ENCODE data around the gene EVPL.

Gene EVPL

DNA sequence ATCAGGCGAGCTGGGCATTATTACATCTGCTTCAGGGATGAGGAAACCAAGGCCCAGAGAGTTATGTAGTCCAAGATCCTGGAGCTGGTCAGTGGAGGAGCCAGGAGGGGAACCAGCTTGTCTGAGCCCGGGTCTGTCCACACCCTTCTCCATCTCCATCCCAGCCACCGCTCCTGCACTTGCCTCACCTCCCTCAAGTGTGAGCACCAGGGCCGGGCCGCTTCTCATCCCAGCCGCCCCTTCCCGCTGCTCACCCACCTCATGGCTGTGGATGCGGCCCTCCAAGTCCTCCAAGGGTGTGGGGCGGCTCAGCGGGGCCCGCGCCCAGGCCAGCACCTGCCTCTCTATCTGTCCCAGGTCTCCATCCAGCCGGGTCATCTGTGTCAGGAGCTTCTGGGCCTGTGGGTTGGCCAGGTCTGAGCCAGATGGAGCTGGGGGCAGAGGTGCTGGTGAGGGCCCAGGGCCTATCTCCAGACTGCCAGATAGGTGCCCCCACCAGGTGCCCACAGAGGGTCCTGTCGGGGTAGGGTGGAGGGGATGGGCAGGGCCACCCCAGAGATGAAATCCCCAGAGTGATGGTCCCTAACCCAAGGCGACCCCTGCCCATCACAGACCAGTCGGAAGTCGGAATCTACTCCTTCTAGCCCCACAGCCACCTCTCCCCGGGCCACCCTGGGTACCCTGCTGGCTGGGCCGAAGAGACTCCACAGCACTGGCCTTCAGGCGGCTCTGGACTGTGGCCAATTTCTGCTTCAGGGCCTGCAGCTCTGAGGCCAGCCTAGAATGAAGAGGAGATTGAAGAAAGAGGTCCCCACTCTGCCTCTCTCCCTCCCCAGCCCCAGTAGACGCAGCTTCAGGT, 9.4 kb downstream of the EVPL start:
- no peak for DNase-seq (ENCODE audit: low read depth)

DNA sequence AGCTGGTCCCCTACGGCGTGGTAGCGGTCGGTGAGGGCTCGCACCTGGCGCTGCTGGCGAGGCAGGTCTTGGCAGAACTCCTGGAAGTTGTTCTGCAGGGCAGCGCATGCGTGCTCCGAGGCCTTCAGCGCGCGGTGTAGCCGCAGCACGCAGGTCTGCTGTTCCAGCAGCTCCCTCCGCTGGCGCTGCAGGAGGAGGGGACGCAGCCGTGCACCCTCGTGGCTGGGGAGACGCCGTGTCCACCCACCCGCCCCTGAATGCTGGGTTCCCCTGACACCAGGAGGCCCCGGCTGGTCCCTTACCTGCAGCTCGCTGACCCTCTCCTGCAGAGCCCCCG, 12.2 kb downstream of the EVPL start:
- no peak for DNase-seq (ENCODE audit: low read depth)

DNA sequence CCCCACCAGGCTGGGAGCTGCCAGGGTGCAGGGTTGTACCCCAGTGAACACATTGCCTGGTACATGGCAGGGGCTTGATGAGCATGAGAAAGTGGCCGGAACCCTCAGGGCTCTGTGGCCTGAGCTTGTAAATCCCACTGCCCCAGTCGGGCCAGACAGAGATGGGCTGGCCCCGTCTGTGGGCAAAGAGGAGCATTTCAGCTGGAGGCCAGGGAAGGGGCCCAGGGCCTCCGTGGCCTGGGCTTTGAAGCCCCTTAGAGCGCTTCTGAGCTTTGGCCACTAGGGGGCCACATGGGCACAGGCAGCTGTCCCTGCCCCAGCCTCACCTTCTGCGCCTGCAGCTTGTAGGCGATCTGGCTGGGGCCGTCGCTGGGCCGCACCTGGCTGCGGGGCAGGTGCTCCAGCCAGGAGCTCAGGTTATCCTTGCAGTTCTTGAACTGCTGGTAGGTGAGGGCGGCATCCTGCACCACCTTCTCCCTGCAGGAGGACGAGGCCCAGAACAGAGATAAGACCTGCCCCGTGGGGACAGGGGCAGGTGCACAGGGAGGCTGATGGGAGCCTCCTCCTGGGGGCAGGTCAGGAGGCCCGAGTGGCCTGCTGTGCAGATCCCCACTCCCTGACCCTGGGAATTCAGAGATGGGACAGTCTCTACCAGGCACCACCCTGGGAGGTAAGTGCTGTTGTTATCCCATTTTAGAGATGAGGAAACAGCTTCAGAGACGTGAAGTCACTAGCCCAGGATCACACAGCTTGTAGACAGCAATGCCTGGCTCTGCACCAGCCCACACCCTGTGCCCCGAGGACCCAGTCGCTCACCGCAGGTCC, 12.8 kb downstream of the EVPL start:
- peak; percentile 67 for DNase-seq (ENCODE audit: low read depth)

DNA sequence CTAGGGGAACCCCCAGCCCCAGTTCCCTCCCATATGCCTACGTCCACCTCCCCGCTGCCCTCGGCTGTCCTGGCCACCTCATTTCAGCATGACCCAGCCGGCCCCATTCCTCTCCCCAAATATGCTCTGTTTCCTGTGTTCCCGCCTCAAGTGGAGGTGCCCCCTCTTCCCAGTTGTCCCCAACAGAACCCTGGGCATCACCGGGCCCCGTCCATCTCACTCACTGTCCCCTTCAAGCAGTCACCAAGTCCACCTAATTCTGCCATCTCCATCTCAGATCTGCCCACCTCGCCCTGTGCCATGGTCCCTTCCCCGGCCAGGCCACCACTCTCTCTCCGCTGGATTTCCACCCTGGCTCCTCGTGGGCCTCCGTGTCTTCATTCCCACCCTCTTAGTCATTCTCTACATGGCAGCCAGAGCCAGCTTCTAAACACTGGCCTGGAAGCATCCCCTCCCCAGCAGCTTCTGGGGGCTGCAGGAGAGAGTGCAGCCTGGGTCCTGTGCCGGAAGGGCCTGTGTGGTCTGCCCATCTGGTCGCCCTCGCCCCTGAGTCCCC, 13.7 kb downstream of the EVPL start:
- DNase-seq (ENCODE audit: low read depth) = no peak

DNA sequence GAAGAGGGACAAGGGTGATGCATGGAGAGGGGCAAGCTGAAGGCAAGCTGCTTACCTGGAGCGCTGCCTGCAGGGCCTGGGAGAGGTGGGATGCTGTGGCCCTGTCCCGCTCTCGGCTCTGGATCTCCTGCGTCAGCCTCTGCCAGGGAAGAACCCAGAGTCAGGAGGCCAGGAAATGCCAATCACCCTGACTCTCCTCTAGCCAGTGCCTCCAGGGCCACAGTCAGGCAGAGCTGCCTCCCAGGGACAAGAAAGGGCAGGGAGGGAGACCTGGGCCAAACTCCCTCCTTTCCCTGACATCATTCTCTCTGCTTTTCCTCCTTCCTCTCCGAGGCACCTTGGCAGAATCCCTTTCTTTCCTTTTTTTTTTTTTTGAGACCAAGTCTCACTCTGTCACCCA, 15.2 kb downstream of the EVPL start:
- no peak for DNase-seq (ENCODE audit: low read depth)

DNA sequence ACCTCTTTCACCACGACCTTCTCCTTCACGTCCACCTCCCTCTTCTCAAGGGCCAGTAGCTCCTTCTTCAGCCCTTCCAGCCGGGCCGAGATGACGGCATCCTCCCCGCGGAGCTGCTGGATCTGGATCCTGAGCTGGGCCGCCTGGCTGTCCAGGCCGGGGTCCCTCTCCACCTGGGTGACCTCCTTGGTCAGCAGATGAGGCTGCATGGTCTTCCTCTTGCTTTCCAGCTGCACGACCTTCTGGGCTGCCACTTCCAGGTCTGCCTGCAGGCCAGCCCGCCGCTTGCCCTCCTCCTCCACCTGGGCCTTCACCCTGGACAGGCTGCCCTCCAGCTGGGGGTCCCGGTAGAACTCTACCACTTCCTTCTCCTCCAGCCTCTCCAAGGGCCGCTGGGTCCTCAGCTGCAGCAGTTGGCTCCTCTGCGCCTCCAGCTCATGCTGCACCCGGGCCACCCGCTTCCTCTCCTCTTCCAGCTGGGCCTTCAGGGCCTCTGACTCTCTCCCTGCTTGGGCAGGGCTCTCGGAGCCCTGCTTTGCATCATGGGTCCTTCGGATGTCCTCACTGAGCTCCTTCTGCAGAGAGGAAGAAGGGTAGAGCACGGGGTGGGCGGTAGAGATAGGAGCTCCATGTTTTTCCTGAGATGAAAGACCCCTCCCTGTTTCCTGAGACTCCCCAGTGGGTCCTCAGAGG, 17.0 kb downstream of the EVPL start:
- DNase-seq (ENCODE audit: low read depth) = no peak

DNA sequence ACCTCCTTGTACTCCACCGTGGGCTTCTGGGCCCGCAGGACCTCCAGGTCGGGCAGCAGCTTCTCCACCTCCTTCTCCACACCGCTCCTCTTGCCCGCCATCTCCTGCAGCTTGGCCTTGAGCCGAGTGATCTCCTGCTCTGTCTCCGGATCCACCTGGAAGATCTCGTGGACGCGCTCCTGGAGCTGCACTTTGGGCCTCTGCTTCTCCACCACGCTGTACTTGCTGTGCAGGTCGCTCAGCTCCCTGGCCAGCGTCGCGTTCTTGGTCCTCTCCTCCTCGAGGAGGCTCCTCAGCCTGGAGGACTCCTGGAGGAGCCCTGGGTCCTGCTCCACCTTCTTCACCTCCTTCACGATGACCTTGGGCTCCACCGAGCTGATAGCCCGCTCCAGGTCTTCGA, 17.7 kb downstream of the EVPL start:
- DNase-seq (ENCODE audit: low read depth) = no peak

DNA sequence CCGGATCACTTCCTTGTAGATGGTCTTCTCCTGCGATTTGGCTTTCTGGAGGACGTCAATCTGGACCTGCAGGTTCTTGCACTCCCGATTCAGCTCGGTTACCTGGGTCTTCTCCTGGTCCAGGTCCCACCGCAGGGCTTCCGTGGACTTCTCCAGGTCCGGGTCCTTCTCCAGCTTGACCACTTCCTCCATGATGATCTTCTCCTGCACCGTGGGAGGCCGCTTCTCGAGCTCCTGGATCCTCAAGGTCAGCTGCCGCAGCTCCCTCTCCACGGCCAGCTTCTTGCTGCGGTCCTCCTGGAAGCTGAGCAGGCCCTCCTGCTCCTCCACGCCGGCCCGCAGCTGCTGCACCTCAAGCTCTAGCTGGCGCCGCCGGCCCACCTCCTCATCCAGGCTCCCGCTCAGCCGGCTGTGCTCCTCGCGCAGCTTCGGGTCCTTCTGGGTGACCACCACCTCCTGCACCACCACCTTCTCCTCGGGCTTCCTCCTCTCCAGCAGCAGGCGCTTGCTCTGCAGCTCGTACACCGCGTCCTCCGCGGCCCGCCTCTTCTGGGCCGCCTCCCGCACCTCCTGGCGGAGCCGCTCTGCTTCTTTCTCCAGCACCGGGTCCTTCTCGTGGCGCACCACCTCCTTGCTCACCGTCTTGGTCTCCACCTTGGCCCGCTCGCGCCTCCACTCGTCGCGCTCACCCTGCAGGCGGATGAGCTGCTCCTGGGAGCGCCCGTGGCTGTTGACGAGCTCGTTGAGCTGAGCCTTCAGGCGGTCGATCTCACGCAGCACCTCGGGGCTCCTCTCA, 18.3 kb downstream of the EVPL start:
- DNase-seq (ENCODE audit: low read depth) = no peak

DNA sequence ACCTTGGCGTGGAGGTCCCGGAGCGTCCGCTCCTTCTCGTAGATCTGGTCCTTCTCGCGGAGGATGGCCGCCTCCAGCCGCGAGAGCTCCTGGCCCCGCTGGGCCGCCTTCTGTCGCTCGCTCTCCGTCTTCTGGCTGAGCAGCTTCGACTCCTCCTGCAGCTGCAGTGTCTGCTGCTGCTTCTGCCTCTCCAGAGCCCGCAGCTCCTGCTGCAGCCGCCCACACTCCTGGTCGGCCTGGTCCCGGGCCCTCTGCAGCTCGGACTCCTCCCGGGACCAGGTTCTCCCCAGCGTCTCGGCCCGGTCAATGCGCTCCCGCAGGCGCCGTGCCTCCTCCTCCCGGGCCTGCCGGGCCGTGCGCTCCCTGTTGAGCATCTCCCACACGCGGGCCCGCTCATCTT, 18.9 kb downstream of the EVPL start:
- no peak for DNase-seq (ENCODE audit: low read depth)

DNA sequence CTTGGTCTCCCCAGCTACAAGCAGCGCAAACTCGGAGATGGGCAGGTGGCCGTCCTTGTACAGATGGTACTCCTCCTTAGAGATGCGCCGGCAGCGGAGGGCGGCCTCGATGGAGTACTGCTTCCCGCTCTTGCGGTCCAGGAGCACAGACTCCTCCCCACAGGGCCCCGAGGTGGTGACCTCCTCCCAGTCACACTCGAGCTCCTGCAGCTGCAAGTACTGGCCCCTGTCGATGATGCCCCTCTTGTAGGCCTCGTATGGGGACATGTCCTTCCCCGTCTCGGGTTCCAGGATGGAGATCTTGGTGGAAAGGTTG, 19.3 kb downstream of the EVPL start:
- no peak for DNase-seq (ENCODE audit: low read depth)

DNA sequence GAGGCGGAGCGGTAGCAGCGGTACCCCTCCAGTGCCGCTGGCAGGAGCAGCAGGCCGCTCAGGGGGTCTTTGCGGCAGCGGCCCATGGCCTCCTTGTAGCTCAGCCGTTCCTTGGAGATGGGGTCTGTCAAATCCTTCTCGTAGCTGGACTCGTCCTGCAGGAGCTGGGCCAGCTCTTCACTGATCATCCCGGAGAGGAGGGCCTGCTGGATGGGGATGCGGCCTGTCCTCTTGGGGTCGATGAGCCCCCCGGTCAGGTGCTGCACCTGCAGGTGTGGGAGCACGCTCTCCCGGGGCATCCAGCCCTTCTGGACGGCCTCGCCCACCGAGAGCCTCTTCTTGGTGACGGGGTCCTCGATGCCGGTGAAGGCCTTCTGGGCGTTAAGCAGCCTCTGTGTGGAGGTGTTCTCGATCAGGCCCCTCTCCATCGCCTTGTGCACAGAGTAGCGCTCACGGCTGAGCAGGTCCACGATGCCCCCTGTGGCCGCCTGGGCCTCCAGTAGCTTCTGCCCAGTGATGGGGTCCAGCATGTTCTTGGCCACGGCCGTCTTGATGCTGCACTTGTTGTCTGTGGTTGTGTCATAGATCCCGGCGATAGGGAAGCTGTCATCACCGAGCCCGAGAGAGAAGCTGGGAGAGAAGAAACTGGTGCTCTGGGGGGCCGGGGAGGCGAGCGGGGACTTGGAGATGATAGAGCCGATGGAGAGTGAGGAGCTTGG, 19.8 kb downstream of the EVPL start:
- DNase-seq (ENCODE audit: low read depth) = no peak

DNA sequence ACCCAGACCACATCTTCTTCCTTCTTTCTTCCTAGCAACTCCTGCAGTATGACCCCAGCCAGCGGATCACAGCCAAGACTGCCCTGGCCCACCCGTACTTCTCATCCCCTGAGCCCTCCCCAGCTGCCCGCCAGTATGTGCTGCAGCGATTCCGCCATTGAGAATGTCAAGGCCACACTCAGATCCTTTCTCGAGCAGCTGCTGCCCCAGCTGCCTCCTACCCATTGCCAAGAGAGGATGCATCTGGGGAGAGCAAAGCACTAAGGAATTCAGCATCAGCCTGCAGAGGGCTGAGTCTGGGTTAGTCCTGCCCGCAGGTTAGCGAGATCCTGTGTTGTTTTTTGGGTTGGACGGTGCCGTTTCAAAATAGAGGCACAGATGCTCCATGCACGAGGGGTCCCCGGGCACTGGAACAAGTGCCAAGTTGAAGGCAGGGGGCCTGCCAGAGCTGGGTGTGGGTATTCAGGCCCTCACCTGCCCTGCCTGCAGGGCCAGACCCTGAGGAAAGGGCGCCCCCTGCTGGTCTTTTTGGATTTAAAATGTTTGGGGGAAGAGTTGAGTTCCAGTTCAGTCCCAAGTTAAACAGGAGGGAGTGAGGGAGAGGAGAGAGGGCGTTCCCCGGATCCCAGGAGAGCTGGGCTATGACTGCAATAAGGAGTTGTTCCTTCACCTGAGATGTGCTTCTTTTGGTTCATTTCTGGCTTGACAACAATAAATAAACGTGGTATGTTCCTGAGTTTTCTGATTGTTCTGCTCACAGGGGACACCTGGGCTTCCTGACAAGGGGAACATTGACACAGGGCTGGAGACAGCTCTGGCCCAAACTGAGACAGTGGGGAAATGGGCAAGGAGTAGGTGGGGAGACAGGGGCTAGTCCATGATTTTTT, 21.6 kb downstream of the EVPL start:
- peak; percentile 68 for DNase-seq (ENCODE audit: low read depth)

DNA sequence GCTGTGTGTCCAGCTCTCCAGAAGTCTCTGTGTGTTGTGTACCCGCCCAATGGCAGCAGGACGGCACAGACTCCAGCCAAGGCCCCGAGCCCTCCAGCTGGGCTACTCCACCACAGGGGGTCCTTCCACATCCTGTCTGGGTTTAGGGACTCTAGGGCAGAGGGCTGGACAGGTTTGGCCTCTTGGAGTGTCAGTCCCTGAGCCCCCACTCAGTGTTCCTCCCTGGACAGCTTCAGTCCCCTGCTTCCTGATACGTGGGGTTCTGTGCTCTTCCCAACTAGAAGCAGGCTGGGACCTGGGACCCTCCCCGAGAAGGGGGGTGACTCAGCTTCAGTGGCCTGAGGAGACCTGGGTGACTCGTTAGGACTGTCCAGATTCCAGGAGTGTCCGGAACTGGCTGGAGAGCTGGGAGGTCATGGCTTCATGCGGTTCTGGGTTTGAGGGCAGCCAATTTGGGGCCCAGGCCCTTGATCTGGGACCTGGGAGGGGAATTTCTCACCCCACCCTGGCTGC, 22.3 kb downstream of the EVPL start:
- DNase-seq (ENCODE audit: low read depth) = no peak

DNA sequence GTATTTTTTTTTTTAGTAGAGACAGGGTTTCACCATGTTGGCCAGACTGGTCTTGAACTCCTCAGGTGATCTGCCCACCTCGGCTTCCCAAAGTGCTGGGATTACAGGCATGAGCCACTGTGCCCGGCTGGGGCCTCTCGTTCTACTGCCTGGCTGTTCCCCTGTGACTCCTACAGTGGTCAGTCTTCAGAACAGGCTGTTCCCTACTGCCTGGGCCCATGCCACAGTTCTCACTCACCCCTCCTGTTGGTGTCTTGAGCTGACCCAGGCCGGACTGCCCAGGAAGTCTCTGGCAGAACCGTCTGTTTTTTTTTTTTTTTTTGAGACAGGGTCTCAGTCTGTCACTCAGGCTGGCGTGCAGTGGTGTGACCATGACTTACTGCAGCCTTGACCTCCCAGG, 23.2 kb downstream of the EVPL start:
- DNase-seq (ENCODE audit: low read depth) = no peak

DNA sequence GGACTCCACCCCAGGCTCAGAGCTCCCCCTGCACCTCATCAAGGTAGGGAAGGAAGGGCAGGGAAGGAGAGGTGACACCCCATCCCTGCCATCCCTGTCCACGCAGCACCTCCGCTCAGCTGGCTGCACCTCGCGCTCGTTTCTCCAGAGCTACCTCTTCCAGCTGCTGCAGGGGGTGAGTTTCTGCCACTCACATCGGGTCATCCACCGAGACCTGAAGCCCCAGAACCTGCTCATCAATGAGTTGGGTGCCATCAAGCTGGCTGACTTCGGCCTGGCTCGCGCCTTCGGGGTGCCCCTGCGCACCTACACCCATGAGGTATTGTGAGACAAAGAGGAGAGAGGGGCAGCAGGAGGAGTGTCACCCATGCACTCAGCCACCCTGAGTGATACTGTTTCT, 25.0 kb downstream of the EVPL start:
- no peak for DNase-seq (ENCODE audit: low read depth)

DNA sequence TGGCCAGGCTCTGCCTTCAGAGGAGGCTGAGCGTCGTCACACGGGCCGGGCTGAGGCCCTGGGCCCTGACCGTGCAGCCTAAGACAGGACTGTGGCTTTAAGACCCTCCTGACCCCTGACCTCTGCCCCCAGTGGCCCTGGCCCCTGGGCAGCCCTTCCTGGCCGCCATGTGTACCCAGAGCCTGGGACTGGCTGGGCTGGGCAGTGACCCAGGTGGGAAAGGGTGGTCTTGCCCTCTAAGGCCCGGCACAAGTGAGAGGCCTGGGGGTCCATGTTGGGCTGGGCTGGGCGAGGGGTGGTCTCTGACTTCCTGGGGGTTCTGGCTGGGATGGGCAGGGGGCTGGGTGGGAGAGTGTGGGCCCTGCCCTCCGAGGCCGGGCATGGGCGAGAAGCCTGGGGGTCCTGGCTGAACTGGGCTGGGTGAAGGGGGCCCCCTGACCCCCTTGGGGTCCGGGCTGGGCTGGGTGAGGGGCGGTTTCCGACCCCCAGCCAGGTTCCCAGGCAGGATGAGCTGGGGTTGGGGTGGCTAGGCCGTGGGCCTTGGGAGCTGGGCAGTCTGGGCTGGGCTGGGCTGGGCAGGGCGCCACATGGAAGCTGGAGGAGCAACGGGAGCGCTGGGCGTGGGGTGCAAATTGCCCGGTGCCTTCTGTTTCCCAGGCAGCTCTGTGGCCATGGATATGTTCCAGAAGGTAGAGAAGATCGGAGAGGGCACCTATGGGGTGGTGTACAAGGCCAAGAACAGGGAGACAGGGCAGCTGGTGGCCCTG, 26.2 kb downstream of the EVPL start, which contains the start of gene CDK3:
Gene CDK3, plus strand, starts transcription at position 101 of the 767 bp plus-strand sequence. Its CDS starts 571 bp downstream, at position 672.
- DNase-seq (ENCODE audit: low read depth) = no peak

DNA sequence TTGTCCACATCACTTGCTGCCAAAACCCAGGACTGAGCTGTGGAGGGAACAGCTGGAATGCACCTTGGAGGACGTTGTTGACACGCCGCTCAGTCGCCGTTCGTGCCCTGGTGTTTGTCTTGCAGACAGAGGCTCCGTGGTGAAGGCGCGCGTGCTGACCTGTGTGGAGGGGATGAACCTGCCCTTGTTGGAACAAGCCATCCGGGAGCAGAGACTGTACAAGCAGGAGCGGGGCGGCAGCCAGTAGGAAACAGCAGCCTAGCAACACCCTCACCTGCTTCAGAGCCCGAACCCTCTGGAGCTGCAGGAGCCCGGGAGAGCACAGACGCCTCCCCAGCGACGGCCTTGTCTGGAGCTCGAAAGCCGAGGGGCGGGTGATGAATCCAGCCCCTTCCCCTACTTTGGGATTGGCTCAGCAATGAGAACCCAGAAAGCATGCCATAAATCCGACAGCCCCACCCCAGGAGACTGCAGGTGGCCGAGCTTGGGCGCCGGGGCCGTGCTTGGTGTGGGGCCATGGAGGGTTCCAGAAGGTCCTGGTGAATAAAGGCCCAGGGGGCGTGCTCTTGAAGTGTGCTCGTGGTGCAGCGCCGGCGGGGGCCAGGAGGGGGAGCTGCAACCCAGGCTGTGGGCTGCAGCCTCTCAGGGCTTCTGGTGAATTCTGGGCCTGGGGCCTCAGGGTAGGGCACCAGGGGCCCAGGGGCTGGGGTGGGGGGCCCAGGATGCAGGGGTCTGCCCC, 26.9 kb downstream of the EVPL start:
- peak; percentile 67 for DNase-seq (ENCODE audit: low read depth)

DNA sequence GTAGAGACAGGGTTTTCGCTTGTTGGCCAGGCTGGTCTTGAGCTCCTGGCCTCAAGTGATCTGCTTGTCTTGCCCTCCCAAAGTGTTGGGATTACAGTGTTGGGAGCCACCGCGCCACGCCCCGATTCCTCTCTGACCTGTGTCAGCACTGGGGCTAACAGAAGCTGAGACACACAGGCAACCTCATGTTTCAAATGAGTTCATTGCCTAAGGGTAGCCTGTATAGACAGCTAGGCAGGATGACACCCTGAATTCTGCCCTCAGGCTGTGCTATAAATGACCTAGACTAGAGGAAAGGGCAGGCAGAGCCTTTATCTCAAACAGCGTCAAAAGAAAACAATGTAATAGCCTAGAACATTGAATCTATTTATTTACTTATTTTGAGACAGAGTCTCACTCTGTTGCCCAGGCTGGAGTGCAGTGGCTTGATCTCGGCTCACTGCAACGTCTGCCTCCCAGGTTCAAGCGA, 28.7 kb downstream of the EVPL start:
- DNase-seq (ENCODE audit: low read depth) = no peak

Data from activated T-cell treated with anti-CD3 and anti-CD28 coated beads for 48 hours (primary cell).